H1 (cell line): ENCODE results near the gene HSF5. TPM values are rescaled to one million over a fixed set of nuclear protein-coding genes. Genes with fewer than 3 reads are reported as not detected.
"Not testable (repeated sequence)": the region's sequence is repeated elsewhere in the genome, so short reads cannot be mapped to it uniquely, and the experiment has no call there.

ENCODE experiments used
- CTCF ChIA-PET: fragments of 300-600 bp; sonication (Branson Sonifier 250); formaldehyde crosslinking; loops from one replicate; lab custom pipeline; 2021; ENCODE audit not compliant: partially characterized antibody; lab: Charles Lee
- POLR2A ChIA-PET: fragments of 300-600 bp; sonication (Branson Sonifier 250); formaldehyde crosslinking; loops from one replicate; lab custom pipeline; 2021; ENCODE audit warnings: inconsistent platforms; ENCODE audit not compliant: partially characterized antibody; lab: Charles Lee
- DNase-seq, 2 experiments: peaks; one replicate each; pipeline versions ENCODE4 v3.0.0 to v3.0.0-alpha.2; 2010 to 2022; ENCODE audit warnings: low spot score in 2 of 2, low read depth in 1 of 2, mixed read lengths in 1 of 2
- FAIRE-seq: peaks from 2 replicates; lab custom pipeline; 2011; peaks lifted over from hg19 to GRCh38; lab: Jason Lieb, UNC
- H2AFZ ChIP-seq: 2 replicates; pipeline ENCODE4 v1.8.1; 2012; ENCODE audit warnings: low read length, inconsistent platforms
- H2AK5ac ChIP-seq: 2 replicates; pipeline ENCODE4 v1.6.1; 2013; ENCODE audit warnings: low read depth, low read length
- H2BK120ac ChIP-seq: replicated peaks from 2 replicates; pipeline ENCODE3; 2013; ENCODE audit warnings: low read depth, low read length, inconsistent platforms
- H2BK12ac ChIP-seq: 2 replicates; pipeline ENCODE4 v1.6.1; 2013; ENCODE audit warnings: low read depth, low read length
- H2BK15ac ChIP-seq: 2 replicates; pipeline ENCODE4 v1.6.1; 2013; ENCODE audit warnings: low read length
- H2BK20ac ChIP-seq: 2 replicates; pipeline ENCODE4 v1.6.1; 2013; ENCODE audit warnings: low read length
- H2BK5ac ChIP-seq: 2 replicates; pipeline ENCODE4 v1.6.1; 2013; ENCODE audit warnings: low read depth, low read length
- H3K14ac ChIP-seq: 2 replicates; pipeline ENCODE4 v1.6.1; 2013; ENCODE audit warnings: inconsistent platforms; ENCODE audit not compliant: insufficient read length
- H3K18ac ChIP-seq: 2 replicates; pipeline ENCODE4 v1.6.1; 2013; ENCODE audit warnings: low read length; ENCODE audit errors: extremely low read depth
- H3K23ac ChIP-seq: 2 replicates; pipeline ENCODE4 v1.6.1; 2013; ENCODE audit warnings: inconsistent platforms; ENCODE audit not compliant: insufficient read length
- H3K23me2 ChIP-seq: 2 replicates; pipeline ENCODE4 v1.6.1; 2013; ENCODE audit warnings: low read depth, low read length
- H3K27ac ChIP-seq: 2 replicates; pipeline ENCODE4 v1.6.1; 2011; ENCODE audit warnings: low read depth, low read length, inconsistent platforms
- H3K27me3 ChIP-seq, 4 experiments: replicated peaks in 1 of 4; 1 replicate in 1 of 4; 2 replicates in 3 of 4; pipeline versions ENCODE4 v1.6.1 to v1.8.1; 2011 to 2013; ENCODE audit warnings: low read length in 3 of 4, mild to moderate bottlenecking in 3 of 4, inconsistent platforms in 2 of 4, mixed read lengths in 2 of 4, moderate library complexity in 1 of 4; ENCODE audit not compliant: control insufficient read depth in 3 of 4, insufficient read depth in 3 of 4; ENCODE audit errors: extremely low read depth in 1 of 4
- H3K36me3 ChIP-seq, 4 experiments: 2 replicates each; pipeline versions ENCODE4 v1.6.1 to v1.8.1; 2011 to 2013; ENCODE audit warnings: mild to moderate bottlenecking in 4 of 4, low read length in 3 of 4, moderate library complexity in 2 of 4, control low read depth in 1 of 4, inconsistent platforms in 1 of 4; ENCODE audit not compliant: insufficient read depth in 4 of 4, control insufficient read depth in 2 of 4
- H3K4ac ChIP-seq: replicated peaks from 2 replicates; pipeline ENCODE3; 2013; ENCODE audit warnings: low read length, low read depth, mixed read lengths, inconsistent platforms; ENCODE audit not compliant: insufficient read length
- H3K4me1 ChIP-seq, 4 experiments: replicated peaks in 1 of 4; 1 replicate in 1 of 4; 2 replicates in 3 of 4; pipeline versions ENCODE4 v1.6.1 to v1.8.1; 2011 to 2013; ENCODE audit warnings: low read length in 3 of 4, inconsistent platforms in 2 of 4, mixed read lengths in 1 of 4; ENCODE audit not compliant: insufficient read depth in 4 of 4, control insufficient read depth in 3 of 4
- H3K4me2 ChIP-seq, 2 experiments: 2 replicates each; pipeline versions ENCODE4 v1.6.1 to v1.8.1; 2011 to 2013; ENCODE audit warnings: low read depth in 2 of 2, low read length in 2 of 2, control low read depth in 1 of 2, inconsistent platforms in 1 of 2, mild to moderate bottlenecking in 1 of 2; ENCODE audit not compliant: insufficient read depth in 1 of 2
- H3K4me3 ChIP-seq, 4 experiments: fragments of 200-600, 300-600 bp in 1 of 4; sonication (generic), shearing (Covaris generic), sonication (Bioruptor Twin) in 1 of 4; 2 replicates each; pipeline versions ENCODE4 v1.5.1 to v1.8.1; 2011 to 2016; ENCODE audit warnings: low read length in 4 of 4, low read depth in 3 of 4, control low read depth in 2 of 4, inconsistent platforms in 2 of 4, mild to moderate bottlenecking in 2 of 4, mixed read lengths in 1 of 4, moderate library complexity in 1 of 4; ENCODE audit not compliant: insufficient read depth in 2 of 4; ENCODE audit errors: extremely low read depth in 1 of 4
- H3K56ac ChIP-seq: replicated peaks from 2 replicates; pipeline ENCODE3; 2013; ENCODE audit warnings: low read depth, mild to moderate bottlenecking, mixed read lengths, low read length, inconsistent platforms; ENCODE audit not compliant: insufficient read length
- H3K79me1 ChIP-seq: 2 replicates; pipeline ENCODE4 v1.6.1; 2013; ENCODE audit warnings: low read depth, low read length, control low read depth
- H3K79me2 ChIP-seq, 2 experiments: 2 replicates each; pipeline versions ENCODE4 v1.6.1 to v1.8.1; 2012 to 2013; ENCODE audit warnings: low read length in 2 of 2, mild to moderate bottlenecking in 2 of 2, inconsistent platforms in 1 of 2; ENCODE audit not compliant: insufficient read depth in 2 of 2, control insufficient read depth in 1 of 2
- H3K9ac ChIP-seq, 4 experiments: replicated peaks in 1 of 4; 1 replicate in 1 of 4; 2 replicates in 3 of 4; pipeline versions ENCODE4 v1.6.1 to v1.8.1; 2011 to 2013; ENCODE audit warnings: low read depth in 3 of 4, low read length in 3 of 4, control low read depth in 2 of 4, mild to moderate bottlenecking in 2 of 4, moderate library complexity in 2 of 4, inconsistent platforms in 1 of 4; ENCODE audit errors: extremely low read depth in 1 of 4
- H3K9me3 ChIP-seq, 2 experiments: 2 replicates each; pipeline versions ENCODE4 v1.6.1 to v1.8.1; 2012 to 2013; ENCODE audit warnings: mild to moderate bottlenecking in 2 of 2, moderate library complexity in 2 of 2, control low read depth in 1 of 2, inconsistent platforms in 1 of 2, low read depth in 1 of 2, low read length in 1 of 2, mixed read lengths in 1 of 2; ENCODE audit not compliant: insufficient read depth in 2 of 2
- H4K20me1 ChIP-seq, 2 experiments: replicated peaks in 1 of 2; 2 replicates each; pipeline versions ENCODE3 to v1.8.1; 2011 to 2013; ENCODE audit warnings: inconsistent platforms in 2 of 2, low read length in 2 of 2, mild to moderate bottlenecking in 1 of 2; ENCODE audit not compliant: insufficient read depth in 2 of 2, control insufficient read depth in 1 of 2
- H4K5ac ChIP-seq: 2 replicates; pipeline ENCODE4 v1.6.1; 2013; ENCODE audit warnings: low read length, low read depth, mixed read lengths, inconsistent platforms; ENCODE audit not compliant: insufficient read length
- H4K8ac ChIP-seq: 2 replicates; pipeline ENCODE4 v1.8.0; 2013; ENCODE audit warnings: mild to moderate bottlenecking, moderate library complexity, low read length, inconsistent platforms; ENCODE audit not compliant: insufficient read depth; ENCODE audit errors: extremely low read depth
- H4K91ac ChIP-seq: replicated peaks from 2 replicates; pipeline ENCODE3; 2013; ENCODE audit warnings: low read length, mixed read lengths, inconsistent platforms; ENCODE audit not compliant: insufficient read length
- WGBS, 2 experiments: shearing (Covaris generic) in 1 of 2; methylation state at CpG; one replicate each; pipeline versions ENCODE4 v1.1.6 to v1.1.7; 2013 to 2015; ENCODE audit warnings: low lambda C conversion rate in 2 of 2, mixed read lengths in 2 of 2, inconsistent platforms in 1 of 2, low coverage in 1 of 2, missing lambda C conversion rate in 1 of 2; ENCODE audit not compliant: insufficient replicate concordance in 2 of 2, insufficient coverage in 1 of 2, insufficient read length in 1 of 2; ENCODE audit errors: extremely low coverage in 1 of 2, missing lambda C conversion rate in 1 of 2; 5-methylcytosine and 5-hydroxymethylcytosine counted together
- polyA plus RNA-seq, 7 experiments: library from polyadenylated mRNA; depleted of rRNA in 3 of 7; stranded (reverse) in 5 of 7; unstranded in 2 of 7; fragments of >200 nt in 5 of 7; fragments of 200-250 nt in 2 of 7; gene quantifications; 1 replicate in 5 of 7; 2 replicates in 1 of 7; 4 replicates in 1 of 7; pipeline versions ENCODE4 v1.2.1 to v1.2.3, GENCODE V29; 2011 to 2013; ENCODE audit warnings: missing spikeins in 2 of 7, mixed read lengths in 2 of 7
- total RNA-seq: library from RNA; stranded (reverse); fragmentation: NEBNext Ultra II Directional; extraction: Animal tissue kit (Norgen Biotek cat#: 25700); gene quantifications from 2 replicates; pipeline ENCODE4 v1.2.1, GENCODE V29; 2021

Gene HSF5
- total and polyA plus RNA-seq, 2 of the 8 experiments (the other 6 are each of a cell fraction or from before 2014, with no cell fraction given), result not detected

DNA sequence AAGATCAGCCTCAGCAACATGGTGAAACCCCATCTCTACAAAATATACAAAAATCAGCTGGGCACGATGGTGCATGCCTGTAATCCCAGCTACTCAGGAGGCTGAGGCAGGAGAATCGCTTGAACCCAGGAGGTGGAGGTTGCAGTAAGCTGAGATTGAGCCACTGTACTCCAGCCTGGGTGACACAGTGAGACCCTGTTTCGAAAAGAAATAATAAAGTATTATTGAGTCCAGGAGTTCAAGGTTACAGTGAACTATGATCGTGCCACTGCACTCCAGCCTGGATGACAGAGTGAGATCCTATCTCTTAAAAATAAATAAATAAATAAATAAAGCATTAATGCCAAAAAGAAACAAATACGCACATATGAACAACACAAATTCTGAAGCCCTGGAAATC, 6.4 kb downstream of the HSF5 start:
- H4K91ac ChIP-seq, H3K9ac ChIP-seq, H3K4me2 ChIP-seq, H3K4me1 ChIP-seq, H3K56ac ChIP-seq, H3K79me2 ChIP-seq, H2AK5ac ChIP-seq, H2BK5ac ChIP-seq, H3K27ac ChIP-seq, H3K9me3 ChIP-seq, H3K4me3 ChIP-seq, H4K5ac ChIP-seq, H4K20me1 ChIP-seq, H2AFZ ChIP-seq, H4K8ac ChIP-seq, H2BK15ac ChIP-seq, H3K23me2 ChIP-seq, H3K36me3 ChIP-seq, H2BK12ac ChIP-seq, H3K14ac ChIP-seq, H3K27me3 ChIP-seq, H2BK120ac ChIP-seq, H3K4ac ChIP-seq, H2BK20ac ChIP-seq, H3K23ac ChIP-seq, DNase-seq, H3K18ac ChIP-seq, FAIRE-seq, H3K79me1 ChIP-seq: not testable (repeated sequence)
- ChIA-PET CTCF (interaction anchor here (1.3 to 1.7 kb wide), 2 partner anchors 170 to 178 kb away, joined by 3 to 6 read pairs; no protein-coding TSS in a partner anchor), POLR2A (interaction anchor here (1.3 kb wide), 1 partner anchor 32 kb away, joined by 6 read pairs; the partner anchor contains the start of gene MTMR4)
- WGBS, 2 experiments, result 87% methylated on average over 5 of the region's 5 CpGs; no CpG with 5 or more reads in 1 of the 2 experiments
